GM23338 (cell line): ENCODE data around the gene FAR1.

Experiments used
- CTCF ChIP-seq, 2 experiments: fragments of 200-600 bp in 1 of 2; sonication (generic) in 1 of 2; conservative IDR thresholded peaks; 2 replicates each; pipeline versions ENCODE4 v1.5.1 to v1.6.1; 2016 to 2017; ENCODE audit warnings: antibody characterized with exemption in 2 of 2, low read depth in 2 of 2, mild to moderate bottlenecking in 2 of 2, moderate library complexity in 1 of 2
- EZH2 ChIP-seq: fragments of 200-600 bp; sonication (generic); IDR thresholded peaks from one replicate; pipeline ENCODE4 v1.8.0; 2017; ENCODE audit warnings: antibody characterized with exemption, mild to moderate bottlenecking, low read depth; ENCODE audit not compliant: unreplicated experiment
- NANOG ChIP-seq: IDR thresholded peaks from 2 replicates; pipeline ENCODE4 v1.6.1; 2016; ENCODE audit warnings: antibody characterized with exemption, borderline replicate concordance
- POLR2AphosphoS5 ChIP-seq: IDR thresholded peaks from 2 replicates; pipeline ENCODE4 v1.6.1; 2016; ENCODE audit warnings: antibody characterized with exemption, low read depth
- REST ChIP-seq: IDR thresholded peaks from one replicate; pipeline ENCODE4 v1.6.1; 2018; ENCODE audit warnings: antibody characterized with exemption; ENCODE audit not compliant: unreplicated experiment
- ZNF331 ChIP-seq: fragments of 250-450 bp; sonication (Bioruptor Pico); IDR thresholded peaks from 2 replicates; pipeline ENCODE4 v1.5.0; 2020; ENCODE audit warnings: low read depth, mild to moderate bottlenecking, moderate library complexity

- no peak for TF ChIP-seq EZH2
- no peak for TF ChIP-seq ZNF331 (CRISPR knock-in tag)
- no peak for TF ChIP-seq NANOG
- TF ChIP-seq CTCF (conservative IDR thresholded peaks at IDR 0.05; ENCODE audit: low read depth in 2 of 2): no peak
- no peak for TF ChIP-seq POLR2AphosphoS5
- TF ChIP-seq REST: no peak
Measured at GRCh38 chr11:13692172-13692571, 23.7 kb downstream of the FAR1 start.
